HG02610 (cell line): ENCODE data around the gene PFN2.
"Not testable (repeated sequence)": the region's sequence is repeated elsewhere in the genome, so short reads cannot be mapped to it uniquely, and the experiment has no call there.

Experiments used
- ATAC-seq: cut with Tn5 transposase; IDR thresholded peaks from one replicate; pipeline ENCODE4 v1.9.1; 2021; ENCODE audit warnings: mild to moderate bottlenecking, moderate library complexity; ENCODE audit not compliant: unreplicated experiment

Gene PFN2

GRCh38 chr3:149970716-149971402 is at the start of gene PFN2:
Gene PFN2, minus strand, starts transcription at chr3:149970895. Its CDS starts 39 bp downstream, at chr3:149970856.
- ATAC-seq: peak; percentile 38

GRCh38 chr3:150015901-150016300 is 45.2 kb upstream of the PFN2 start:
- no peak for ATAC-seq

DNA sequence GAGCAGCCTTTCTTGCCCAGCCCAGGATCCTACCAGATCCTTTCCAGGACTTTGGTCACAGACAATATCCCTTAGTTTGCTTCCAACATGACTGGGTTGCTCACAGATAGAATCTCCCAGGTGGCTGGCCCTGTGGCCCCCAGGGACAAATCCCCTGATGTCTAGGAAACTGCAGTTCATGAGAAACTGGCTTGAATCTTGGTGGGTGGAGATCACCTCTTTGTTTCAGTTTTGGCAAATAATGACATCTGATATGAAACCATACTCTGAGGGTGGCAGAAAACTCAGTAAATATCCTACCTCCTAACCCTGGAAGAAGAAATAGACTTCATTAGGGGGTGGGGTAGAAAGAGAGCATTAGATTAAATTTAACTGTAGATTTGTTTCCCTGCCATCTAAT is 44.1 kb upstream of the PFN2 start:
- ATAC-seq: no peak

- ATAC-seq: no peak
These were observed 43.1 kb upstream of the PFN2 start for GRCh38 chr3:150013801-150014200.

DNA sequence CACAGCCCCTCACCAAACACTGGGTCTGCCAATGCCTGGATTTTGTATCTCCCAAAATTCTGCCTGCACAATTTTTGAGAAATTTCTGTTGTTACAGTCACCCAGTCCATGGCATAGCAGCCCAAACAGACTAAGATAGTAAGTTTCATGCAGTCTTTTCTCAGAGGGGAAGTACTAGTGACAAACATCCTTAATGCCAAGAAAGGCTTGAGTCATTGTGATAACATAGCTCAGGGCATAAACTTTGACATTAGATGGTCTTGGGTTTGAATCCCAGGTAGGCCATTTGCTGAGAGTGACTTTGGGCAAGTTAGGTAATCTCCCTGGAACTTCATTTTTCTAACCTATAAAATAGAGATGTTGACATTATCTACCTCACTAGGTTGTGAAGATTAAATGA is 36.1 kb upstream of the PFN2 start:
- no peak for ATAC-seq

- no peak for ATAC-seq
These were observed 34.8 kb upstream of the PFN2 start for GRCh38 chr3:150005243-150006112.

- ATAC-seq: no peak
These were observed 29.9 kb upstream of the PFN2 start for GRCh38 chr3:150000641-150001040.

DNA sequence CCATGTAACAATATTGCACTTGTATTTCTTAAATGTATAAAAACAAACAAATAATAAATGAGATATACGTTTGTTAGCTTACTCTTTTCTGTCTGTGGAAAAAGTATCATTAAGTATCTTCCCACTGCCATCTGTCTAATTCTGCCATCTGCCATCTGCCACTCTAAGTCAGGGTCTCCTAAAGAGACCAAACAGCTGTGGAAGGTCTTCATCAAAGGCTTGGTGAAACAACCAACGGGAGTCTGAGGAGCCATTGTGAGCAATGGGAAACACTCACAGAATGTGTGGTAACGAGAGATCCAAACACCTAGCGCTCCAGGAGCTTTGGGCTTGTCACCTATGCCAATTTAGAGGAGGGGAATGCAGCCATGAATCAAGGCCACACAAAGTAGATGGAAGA is 28.7 kb upstream of the PFN2 start:
- ATAC-seq: no peak

DNA sequence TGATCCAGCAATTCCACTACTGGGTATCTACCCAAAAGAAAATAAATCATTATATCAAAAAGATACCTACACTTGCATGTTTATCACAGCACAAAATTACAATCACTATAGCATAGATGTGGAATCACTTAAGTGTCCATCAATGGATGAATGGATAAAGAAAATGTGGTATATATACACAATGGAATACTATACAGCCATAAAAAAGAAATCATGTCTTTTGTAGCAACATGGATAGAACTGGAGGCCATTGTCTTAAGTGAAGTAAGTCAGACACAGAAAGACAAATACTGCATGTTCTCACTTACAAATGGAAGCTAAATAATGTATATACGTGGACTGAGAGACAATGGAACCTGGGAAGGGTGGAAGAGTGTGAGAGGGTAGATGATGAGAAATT is 28.3 kb upstream of the PFN2 start:
- no peak for ATAC-seq

DNA sequence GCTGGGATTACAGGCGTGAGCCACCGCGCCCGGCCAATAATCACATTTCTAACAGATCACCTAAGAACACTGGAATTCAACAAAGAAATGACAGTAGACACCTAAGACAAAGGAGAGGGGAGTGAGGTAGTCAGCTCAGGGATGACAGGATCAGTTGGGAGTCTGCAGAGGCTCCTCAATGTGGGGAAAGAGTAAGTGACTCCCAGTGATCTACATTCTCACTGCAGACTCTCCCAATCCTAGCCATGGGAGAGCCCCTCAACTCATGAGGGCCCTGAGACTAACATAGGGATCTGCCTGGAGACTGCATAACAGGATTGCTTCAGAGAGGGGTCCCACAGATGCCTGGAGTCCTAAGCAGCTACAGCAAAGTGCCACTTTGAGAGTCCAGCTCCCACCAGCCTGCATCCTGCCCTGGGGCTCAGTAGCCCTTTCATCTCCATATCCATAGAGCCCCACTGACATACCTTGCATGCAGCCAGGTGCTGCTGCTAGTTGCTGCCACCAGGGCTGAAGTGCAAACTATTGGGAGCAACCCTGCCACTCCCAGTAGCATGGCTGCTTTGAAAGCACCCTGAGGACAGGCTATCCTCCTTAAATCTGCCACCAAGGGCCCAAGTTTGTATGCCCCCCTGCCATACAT is 21.8 kb upstream of the PFN2 start:
- no peak for ATAC-seq

- no peak for ATAC-seq
These were observed 19.8 kb upstream of the PFN2 start for GRCh38 chr3:149990423-149990948.

DNA sequence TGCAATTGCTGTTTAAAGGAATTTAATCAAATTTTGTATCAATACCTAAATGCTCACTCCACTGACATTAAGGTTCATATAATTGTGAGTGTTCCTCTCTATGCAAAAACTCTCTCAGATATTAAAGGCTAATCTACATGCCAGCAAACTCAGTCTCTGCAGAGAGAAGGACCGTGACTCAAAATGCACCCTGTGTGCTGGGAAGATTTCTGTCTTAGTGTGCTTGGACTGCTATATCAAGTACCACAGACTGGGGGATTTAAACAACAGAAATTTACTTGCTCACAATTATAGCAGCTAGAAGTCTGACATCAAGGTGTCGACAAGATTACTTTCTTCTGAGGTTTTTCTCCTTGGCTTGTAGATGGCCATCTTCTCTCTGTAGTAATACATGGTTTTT is 18.6 kb upstream of the PFN2 start:
- no peak for ATAC-seq

DNA sequence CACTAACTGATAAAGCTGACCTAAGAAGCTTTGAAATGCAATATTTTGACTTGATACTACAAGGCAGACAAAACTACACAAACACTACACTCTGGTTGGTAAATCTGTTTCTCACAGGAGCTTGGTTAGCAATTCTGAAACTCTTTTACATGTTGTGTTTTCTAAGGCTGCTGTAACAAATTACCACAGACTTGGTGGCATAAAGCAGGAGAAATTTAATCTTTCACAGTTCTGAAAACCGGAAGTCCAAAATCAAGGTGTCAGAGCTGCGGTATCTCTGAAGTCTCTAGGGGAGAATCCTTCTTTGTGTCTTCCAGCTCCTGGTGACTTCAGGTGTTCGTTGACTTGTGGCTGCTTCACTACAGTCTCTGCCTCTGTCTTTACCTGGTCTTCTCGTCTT is 12.9 kb upstream of the PFN2 start:
- ATAC-seq: no peak

DNA sequence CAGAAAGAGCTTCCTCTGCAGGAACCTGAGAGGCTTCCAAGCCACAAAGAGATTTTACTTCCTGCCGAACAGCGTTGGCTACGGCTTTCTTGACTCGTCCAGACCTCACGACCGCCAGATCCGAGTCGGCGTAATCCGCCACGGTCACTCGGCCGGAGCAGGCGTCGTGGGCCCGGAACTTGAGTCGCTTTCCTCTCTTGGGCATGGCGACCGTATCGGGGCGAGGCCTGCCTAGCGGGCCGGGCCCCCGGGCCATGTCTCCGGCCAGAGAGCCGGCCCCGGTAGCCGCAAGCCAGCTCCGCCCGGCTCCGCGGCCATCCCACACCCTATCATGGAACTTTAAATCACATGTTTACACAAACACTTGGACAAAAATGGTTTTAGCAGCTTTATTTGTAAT is 12.4 kb upstream of the PFN2 start:
- ATAC-seq: not testable (repeated sequence)

DNA sequence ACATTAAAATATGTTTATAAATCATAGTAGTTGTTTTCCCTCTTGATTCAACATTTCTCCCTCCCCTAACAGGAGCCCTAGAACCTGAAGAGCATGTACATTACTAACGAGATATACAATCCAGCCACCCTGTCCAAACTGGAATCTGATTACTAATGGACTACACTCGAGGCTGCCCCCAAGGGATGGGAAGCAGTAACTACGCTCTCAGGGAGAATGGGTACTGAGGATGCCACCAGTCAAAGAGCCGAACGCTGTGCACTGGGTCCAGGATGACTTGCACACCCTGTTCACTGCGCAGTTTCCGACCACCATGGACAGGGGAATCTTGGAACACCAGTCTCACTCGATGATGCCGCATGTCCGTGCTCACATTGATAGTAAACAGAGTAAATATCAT is 11.3 kb upstream of the PFN2 start:
- not testable (repeated sequence) for ATAC-seq

- ATAC-seq: no peak
These were observed 6.7 kb upstream of the PFN2 start for GRCh38 chr3:149977386-149977785.

- no peak for ATAC-seq
These were observed 5.2 kb upstream of the PFN2 start for GRCh38 chr3:149975919-149976318.

DNA sequence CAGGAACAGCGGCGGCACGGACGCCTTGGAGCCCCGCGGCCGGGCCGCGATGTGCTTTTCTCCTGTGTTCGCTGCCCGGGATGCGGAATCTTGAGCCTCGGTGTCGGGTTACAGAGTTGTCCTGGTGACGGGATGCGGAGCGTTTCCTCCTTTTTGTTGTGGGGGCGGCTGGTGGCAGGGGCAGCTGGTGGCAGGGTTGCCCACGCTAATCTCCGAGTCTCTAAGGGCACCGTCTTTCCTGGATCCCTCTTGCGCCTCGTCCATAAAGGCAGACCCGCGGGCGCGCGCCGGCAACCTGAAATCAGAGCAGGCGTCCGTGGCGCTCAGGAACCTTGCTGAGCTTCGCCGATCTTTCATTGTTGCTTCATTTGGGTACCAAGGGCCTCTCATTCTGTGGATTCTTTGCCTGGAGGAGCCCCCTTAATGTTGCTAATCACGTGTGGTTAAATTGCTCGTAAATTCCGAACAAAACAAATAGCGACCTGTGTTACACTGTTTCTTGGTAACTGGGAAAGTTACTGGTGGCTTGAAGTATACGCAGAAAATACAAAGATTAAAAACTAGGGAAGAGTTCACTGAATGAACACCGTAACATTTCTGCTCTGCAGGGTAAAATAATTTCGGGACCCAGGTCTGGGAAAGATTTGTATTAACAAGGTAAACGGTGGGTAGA is 844 bp upstream of the PFN2 start:
- peak; percentile 15 for ATAC-seq

- ATAC-seq: peak; percentile 63
These were observed 567 bp downstream of the PFN2 start for GRCh38 chr3:149969940-149970715.
